Vagina (tissue), 2 donors: ENCODE data around the gene KCNK2. TPM values are rescaled to one million over a fixed set of nuclear protein-coding genes. Genes with fewer than 3 reads are reported as not detected.

Experiments used
- DNase-seq, 2 donors: peaks; one replicate each; pipeline ENCODE4 v3.0.0-alpha.2; 2017; ENCODE audit errors: extremely low spot score in 2 of 2
- H3K27ac ChIP-seq: fragments of 200-600 bp; sonication (generic); one replicate; pipeline ENCODE4 v1.5.1; 2019
- H3K27me3 ChIP-seq: fragments of 200-600 bp; sonication (generic); one replicate; pipeline ENCODE4 v1.5.1; 2019
- H3K36me3 ChIP-seq, 2 donors: fragments of 200-600 bp; sonication (generic); one replicate each; pipeline ENCODE4 v1.5.1; 2017 to 2019
- H3K4me1 ChIP-seq: fragments of 200-600 bp; sonication (generic); one replicate; pipeline ENCODE4 v1.5.1; 2019
- H3K4me3 ChIP-seq, 2 donors: fragments of 200-600 bp; sonication (generic); 1 replicate in 1 of 2; 2 replicates in 1 of 2; pipeline ENCODE4 v1.5.1; 2016 to 2019
- H3K9me3 ChIP-seq: fragments of 200-600 bp; sonication (generic); one replicate; pipeline ENCODE4 v1.5.1; 2019
- POLR2A ChIP-seq, 2 donors: fragments of 450-650 bp; IDR thresholded peaks; one replicate each; pipeline ENCODE4 v1.6.1; 2017; ENCODE audit warnings: antibody characterized with exemption in 2 of 2, mild to moderate bottlenecking in 2 of 2, moderate library complexity in 2 of 2
- POLR2AphosphoS5 ChIP-seq, 2 donors: sonication (generic); formaldehyde crosslinking; IDR thresholded peaks; one replicate each; pipeline ENCODE4 v1.9.0; 2017; ENCODE audit warnings: antibody characterized with exemption in 2 of 2, mild to moderate bottlenecking in 2 of 2, low read depth in 1 of 2; ENCODE audit not compliant: insufficient read depth in 1 of 2
- intact Hi-C: fragments of 100-400 bp; cut with DNase I; formaldehyde crosslinking; loops from one replicate; pipeline ENCODE4 v1.15.1; 2023
- total RNA-seq: library from RNA; depleted of rRNA; stranded (reverse); fragments of >200 nt; gene quantifications from one replicate; pipeline ENCODE4 v1.2.3, GENCODE V29; 2016
- TF ChIP-seq, protein P1 (sequence below), 3 experiments: fragments of 450-650 bp in 2 of 3; fragments of 200-600 bp in 1 of 3; sonication (generic) in 1 of 3; IDR thresholded peaks; one replicate each; pipeline ENCODE4 v1.5.1; 2017 to 2019; ENCODE audit warnings: antibody characterized with exemption in 3 of 3, mild to moderate bottlenecking in 2 of 3, moderate library complexity in 2 of 3

KCNK2 gene
- total RNA-seq, 1 donor from 2014 or later, result 2.5 TPM

DNA sequence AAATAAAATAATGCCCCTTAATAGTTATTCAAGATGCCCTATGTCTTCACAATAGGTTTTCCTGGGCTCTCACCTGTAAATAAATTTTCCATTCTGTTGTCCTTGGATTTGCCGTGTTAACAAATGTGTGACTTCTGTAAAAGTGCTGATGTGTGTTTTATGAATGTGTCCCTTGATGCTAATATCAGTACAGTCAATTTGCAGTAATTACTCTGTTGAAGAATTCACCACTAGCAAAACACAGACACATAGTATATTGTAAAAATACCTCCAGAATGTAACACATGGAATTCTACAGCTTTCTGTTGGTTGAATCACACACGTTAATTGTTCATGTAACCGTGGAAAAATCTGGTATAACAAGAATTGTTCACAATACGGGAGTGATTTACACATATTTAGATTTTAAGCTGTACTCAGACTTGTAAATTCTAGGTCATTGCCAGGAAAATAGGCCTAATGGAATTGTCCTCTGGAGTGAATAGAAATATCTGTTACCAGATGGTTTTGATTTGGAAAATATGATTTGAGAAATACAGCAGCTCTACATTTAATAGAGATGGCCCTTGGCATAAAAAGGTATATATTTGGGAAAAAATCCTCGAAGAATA is 36.7 kb upstream of the KCNK2 start:
- H3K9me3 ChIP-seq, result no peaks in the 10 kb centered on the region
- no peaks in the 10 kb centered on the region for H3K4me1 ChIP-seq
- intact Hi-C loops, result no loop called here
- TF ChIP-seq POLR2AphosphoS5 (IDR thresholded peaks at IDR 0.05; ENCODE audit: insufficient read depth in 1 of 2, low read depth in 1 of 2), result no peak
- TF ChIP-seq, protein P1, sequence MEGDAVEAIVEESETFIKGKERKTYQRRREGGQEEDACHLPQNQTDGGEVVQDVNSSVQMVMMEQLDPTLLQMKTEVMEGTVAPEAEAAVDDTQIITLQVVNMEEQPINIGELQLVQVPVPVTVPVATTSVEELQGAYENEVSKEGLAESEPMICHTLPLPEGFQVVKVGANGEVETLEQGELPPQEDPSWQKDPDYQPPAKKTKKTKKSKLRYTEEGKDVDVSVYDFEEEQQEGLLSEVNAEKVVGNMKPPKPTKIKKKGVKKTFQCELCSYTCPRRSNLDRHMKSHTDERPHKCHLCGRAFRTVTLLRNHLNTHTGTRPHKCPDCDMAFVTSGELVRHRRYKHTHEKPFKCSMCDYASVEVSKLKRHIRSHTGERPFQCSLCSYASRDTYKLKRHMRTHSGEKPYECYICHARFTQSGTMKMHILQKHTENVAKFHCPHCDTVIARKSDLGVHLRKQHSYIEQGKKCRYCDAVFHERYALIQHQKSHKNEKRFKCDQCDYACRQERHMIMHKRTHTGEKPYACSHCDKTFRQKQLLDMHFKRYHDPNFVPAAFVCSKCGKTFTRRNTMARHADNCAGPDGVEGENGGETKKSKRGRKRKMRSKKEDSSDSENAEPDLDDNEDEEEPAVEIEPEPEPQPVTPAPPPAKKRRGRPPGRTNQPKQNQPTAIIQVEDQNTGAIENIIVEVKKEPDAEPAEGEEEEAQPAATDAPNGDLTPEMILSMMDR (IDR thresholded peaks at IDR 0.05), result no peak
- no peak for TF ChIP-seq POLR2A (IDR thresholded peaks at IDR 0.05)
- H3K36me3 ChIP-seq, result no peaks in the 10 kb centered on the region
- no peaks in the 10 kb centered on the region for H3K27me3 ChIP-seq
- DNase-seq, result no peak
- no peak overlapping the region for H3K4me3 ChIP-seq
- no peak overlapping the region for H3K27ac ChIP-seq

DNA sequence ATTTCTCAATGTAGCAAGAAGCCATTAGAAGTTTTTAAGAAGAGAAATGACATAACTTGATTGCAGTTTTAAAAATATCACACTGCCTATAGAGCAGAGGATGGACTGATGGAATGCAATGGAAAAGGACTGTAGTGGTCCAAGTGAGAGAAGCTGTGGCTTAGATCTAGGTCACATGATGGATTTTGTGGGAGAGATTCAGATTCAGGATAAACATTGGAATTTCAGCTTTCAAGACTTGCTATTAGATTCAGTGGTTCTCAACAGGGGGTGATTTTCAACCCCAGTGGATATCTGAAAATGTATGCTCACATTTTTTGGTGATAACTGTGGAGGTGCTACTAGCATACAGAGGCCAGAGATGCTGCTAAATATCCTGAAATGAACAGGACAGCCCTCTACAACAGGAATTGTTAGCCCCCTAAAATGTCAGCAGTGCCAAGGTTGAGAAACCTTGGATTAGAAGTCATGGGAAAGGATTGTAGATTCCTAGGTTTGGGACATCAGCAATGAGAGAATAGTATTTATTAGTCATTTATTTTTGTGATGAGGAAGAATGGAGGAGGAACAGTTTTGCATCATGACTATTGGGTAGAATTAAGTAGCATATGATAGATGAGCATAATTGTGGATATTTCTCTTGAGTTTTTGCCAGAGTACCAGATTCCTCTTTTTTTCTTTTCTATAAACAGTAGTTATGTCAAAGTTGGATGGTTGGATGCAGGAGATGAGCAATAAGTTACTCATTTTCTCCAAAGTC is 30.1 kb upstream of the KCNK2 start:
- intact Hi-C loops, result no loop called here
- H3K27me3 ChIP-seq, result no peaks in the 10 kb centered on the region
- H3K9me3 ChIP-seq, result no peaks in the 10 kb centered on the region
- DNase-seq, result no peak
- H3K4me3 ChIP-seq, result no peak overlapping the region
- TF ChIP-seq POLR2A (IDR thresholded peaks at IDR 0.05) (no peak), POLR2AphosphoS5 (IDR thresholded peaks at IDR 0.05; ENCODE audit: insufficient read depth in 1 of 2, low read depth in 1 of 2) (no peak)
- TF ChIP-seq, protein P1 (IDR thresholded peaks at IDR 0.05), result no peak
- no peaks in the 10 kb centered on the region for H3K36me3 ChIP-seq
- H3K27ac ChIP-seq, result no peak overlapping the region
- H3K4me1 ChIP-seq, result no peaks in the 10 kb centered on the region

DNA sequence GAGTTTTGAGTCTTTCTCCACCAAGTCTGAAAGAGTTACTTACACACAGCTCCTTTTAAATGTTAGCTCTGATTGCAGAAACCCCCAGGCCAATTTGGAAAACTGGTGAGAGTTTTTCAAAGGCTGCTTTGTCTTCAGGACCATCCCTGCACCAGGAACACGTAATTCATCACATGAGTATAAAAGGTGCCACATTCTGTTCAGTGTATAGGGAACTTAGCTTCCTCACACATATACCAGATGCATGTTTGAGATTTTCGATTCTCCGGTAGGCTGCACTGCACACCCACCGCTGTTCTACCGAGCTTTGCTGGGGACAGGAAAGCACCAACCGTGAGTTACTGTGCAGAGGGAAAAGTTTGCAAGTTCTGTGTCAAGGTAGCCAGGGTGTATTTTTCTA is 28.3 kb upstream of the KCNK2 start:
- TF ChIP-seq POLR2A (IDR thresholded peaks at IDR 0.05) (no peak), POLR2AphosphoS5 (IDR thresholded peaks at IDR 0.05; ENCODE audit: insufficient read depth in 1 of 2, low read depth in 1 of 2) (no peak)
- TF ChIP-seq, protein P1 (IDR thresholded peaks at IDR 0.05), result no peak
- Histone ChIP-seq H3K4me1 (no peaks in the 10 kb centered on the region), H3K27ac (no peak overlapping the region), H3K9me3 (no peaks in the 10 kb centered on the region), H3K36me3 (no peaks in the 10 kb centered on the region), H3K4me3 (no peak overlapping the region), H3K27me3 (no peaks in the 10 kb centered on the region)
- no peak for DNase-seq
- intact Hi-C loops, result no loop called here

DNA sequence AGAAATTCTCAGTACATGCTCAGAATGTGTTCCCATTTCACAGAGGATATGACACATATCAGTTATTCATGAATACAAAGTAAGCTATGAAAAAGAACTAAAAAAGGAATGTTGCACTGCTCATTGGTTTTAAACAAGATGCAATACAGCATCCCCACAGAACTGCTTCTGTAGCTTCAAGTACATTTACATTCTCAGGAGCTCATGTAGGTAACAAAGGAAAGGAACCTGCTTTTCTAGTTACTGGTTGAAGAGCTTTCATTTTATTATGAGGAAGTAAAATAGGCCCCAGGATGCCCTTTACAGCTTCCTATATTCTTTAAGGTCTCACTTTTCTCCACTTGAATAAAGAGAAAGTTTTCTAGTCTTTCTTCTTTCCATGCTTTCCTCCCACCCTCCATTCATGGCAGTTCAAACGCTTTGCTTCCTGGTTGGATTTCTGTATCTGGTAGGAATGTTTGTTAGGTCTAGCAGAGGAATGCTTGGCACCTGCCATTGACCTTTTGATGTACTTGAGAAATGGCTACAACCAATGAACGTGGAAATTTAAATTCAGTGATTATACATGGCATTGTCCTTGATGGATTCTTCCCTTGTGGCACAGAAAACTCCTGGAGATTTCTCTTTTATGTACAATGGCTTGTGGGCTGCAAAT is 27.1 kb upstream of the KCNK2 start:
- no peaks in the 10 kb centered on the region for H3K36me3 ChIP-seq
- DNase-seq, result no peak
- intact Hi-C loops, result no loop called here
- no peak overlapping the region for H3K4me3 ChIP-seq
- TF ChIP-seq POLR2AphosphoS5 (IDR thresholded peaks at IDR 0.05; ENCODE audit: insufficient read depth in 1 of 2, low read depth in 1 of 2) (no peak), POLR2A (IDR thresholded peaks at IDR 0.05) (no peak)
- TF ChIP-seq, protein P1 (IDR thresholded peaks at IDR 0.05), result no peak
- no peaks in the 10 kb centered on the region for H3K4me1 ChIP-seq
- no peaks in the 10 kb centered on the region for H3K9me3 ChIP-seq
- H3K27ac ChIP-seq, result no peak overlapping the region
- H3K27me3 ChIP-seq, result no peaks in the 10 kb centered on the region
